HG03045 (cell line): ENCODE measurements around the gene MGAM2.

ENCODE experiments used
- ATAC-seq: cut with Tn5 transposase; IDR thresholded peaks from one replicate; pipeline ENCODE4 v1.9.1; 2021; ENCODE audit warnings: mild to moderate bottlenecking, moderate library complexity; ENCODE audit not compliant: unreplicated experiment

Gene MGAM2

DNA sequence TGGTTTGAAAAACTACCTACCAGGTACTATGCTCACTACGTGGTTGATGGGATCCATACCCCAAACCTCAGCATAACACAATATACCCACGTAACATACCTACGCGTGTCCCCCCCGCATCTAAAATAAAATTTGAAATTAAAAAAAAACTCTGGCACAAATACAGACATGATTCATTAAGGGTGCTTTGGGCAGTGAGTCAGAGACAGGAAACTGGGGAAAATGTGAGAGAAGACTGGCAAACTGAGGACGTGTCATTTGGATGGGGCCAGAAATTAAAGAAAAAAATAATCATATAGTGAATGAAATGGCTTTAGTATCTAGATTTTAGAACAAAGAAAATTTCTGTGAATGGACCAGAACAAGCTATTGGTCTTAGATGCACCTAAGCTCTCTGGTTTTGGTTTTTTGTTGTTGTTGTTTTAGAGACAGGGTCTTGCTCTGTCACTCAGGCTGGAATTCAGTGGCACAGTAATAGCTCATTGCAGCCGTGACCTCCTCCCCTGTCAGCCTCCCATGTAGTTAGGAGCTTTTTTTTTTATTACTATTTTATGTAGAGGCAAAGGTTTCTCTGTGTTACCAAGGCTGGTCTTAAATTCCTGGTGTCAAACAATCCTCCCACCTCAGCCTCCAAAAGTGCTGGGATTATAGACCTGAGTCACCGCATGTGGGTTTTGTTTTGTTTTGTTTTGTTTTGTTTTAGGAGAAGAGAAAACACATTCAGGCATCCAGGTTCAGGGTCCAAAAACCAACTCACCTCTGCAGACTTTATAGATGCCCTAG lies 152.3 kb downstream of the MGAM2 start:
- ATAC-seq: no peak
